PC-3 (cell line): ENCODE measurements around the gene GPRC5D.

ENCODE experiments used
- CTCF ChIP-seq: fragments of 300-600 bp; sonication (generic); conservative IDR thresholded peaks from 2 replicates; pipeline ENCODE4 v1.5.1; 2017; ENCODE audit warnings: antibody characterized with exemption, low read depth, mild to moderate bottlenecking, low read length
- EZH2 ChIP-seq: fragments of 300-600 bp; sonication (generic); IDR thresholded peaks from one replicate; pipeline ENCODE4 v1.6.1; 2017; ENCODE audit warnings: antibody characterized with exemption, mild to moderate bottlenecking, low read length; ENCODE audit not compliant: unreplicated experiment
- EZH2phosphoT487 ChIP-seq: fragments of 300-600 bp; sonication (generic); IDR thresholded peaks from 2 replicates; pipeline ENCODE4 v1.6.1; 2018; ENCODE audit warnings: mild to moderate bottlenecking, antibody characterized with exemption, low read length, borderline replicate concordance

GRCh38 chr12:12979126-12979525 lies 27.2 kb upstream of the GPRC5D start:
- TF ChIP-seq EZH2 (no peak), CTCF (no peak), EZH2phosphoT487 (no peak)
